Measurements from ENCODE around the gene DAPL1.

DNA sequence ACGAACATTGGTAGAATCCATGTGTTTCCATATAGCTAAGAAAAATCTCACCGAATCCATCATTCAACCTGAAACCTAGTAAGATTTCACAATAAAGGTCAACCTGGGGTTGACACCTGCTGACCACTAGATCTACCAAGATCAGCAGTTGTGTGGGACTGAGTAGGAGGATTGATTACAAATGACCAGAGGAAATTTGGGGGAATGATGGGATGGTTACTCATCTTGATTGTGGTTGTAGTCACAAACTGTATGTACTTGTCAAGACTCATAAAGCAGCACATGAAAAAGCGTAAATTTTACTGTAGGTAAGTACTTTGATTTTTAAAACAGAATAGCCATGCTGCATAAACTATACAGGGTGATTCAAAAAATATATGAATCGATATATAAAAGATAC lies 14.7 kb downstream of the DAPL1 start:
- TF ChIP-seq, protein P1, sequence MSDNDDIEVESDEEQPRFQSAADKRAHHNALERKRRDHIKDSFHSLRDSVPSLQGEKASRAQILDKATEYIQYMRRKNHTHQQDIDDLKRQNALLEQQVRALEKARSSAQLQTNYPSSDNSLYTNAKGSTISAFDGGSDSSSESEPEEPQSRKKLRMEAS (IDR thresholded peaks at IDR 0.05): no peak
- no peak for TF ChIP-seq EP300 (IDR thresholded peaks at IDR 0.05; ENCODE audit: borderline replicate concordance)
- no peak for TF ChIP-seq YY1 (IDR thresholded peaks at IDR 0.05; ENCODE audit: low read depth)

Measured in Ishikawa (cell line).